Endothelial cell of umbilical vein (primary cell): ENCODE measurements around the gene EHMT1. TPM values are rescaled to one million over a fixed set of nuclear protein-coding genes. Genes with fewer than 3 reads are reported as not detected.

Experiments used
- BruUV-seq: library from RNA; stranded (reverse); fragments of 400-500 nt; replicated peaks from 2 replicates; lab custom pipeline; 2021; lab: Mats Ljungman, UMichigan
- CTCF ChIA-PET: fragments of 300-600, 350-600 bp; sonication (Branson Sonifier 250); formaldehyde crosslinking; loops from one replicate; lab custom pipeline; 2021; ENCODE audit warnings: antibody characterized with exemption, inconsistent platforms; lab: Charles Lee
- POLR2A ChIA-PET: fragments of 300-600, 350-600 bp; sonication (Branson Sonifier 250); formaldehyde crosslinking; loops from one replicate; lab custom pipeline; 2021; ENCODE audit warnings: antibody characterized with exemption, inconsistent platforms; lab: Charles Lee
- DNase-seq: peaks from one replicate; pipeline ENCODE4 v3.0.0-alpha.2; 2011; ENCODE audit warnings: low read depth, low spot score
- FAIRE-seq: peaks from 2 replicates; lab custom pipeline; 2011; peaks lifted over from hg19 to GRCh38; lab: Jason Lieb, UNC
- H2AFZ ChIP-seq: 2 replicates; pipeline ENCODE4 v1.6.0; 2012; ENCODE audit warnings: low read depth, low read length, control low read depth, inconsistent platforms
- H3K27ac ChIP-seq: 2 replicates; pipeline ENCODE4 v1.5.1; 2011; ENCODE audit warnings: low read depth, mild to moderate bottlenecking, control low read depth, low read length, moderate library complexity; ENCODE audit not compliant: insufficient read depth
- H3K27me3 ChIP-seq, 2 experiments: 2 replicates each; pipeline versions ENCODE4 v1.6.0 to v1.6.1; 2011; ENCODE audit warnings: low read length in 2 of 2, mixed read lengths in 1 of 2; ENCODE audit not compliant: control insufficient read depth in 2 of 2, insufficient read depth in 2 of 2
- H3K36me3 ChIP-seq, 2 experiments: 2 replicates in 1 of 2; 3 replicates in 1 of 2; pipeline ENCODE4 v1.5.1; 2011; ENCODE audit warnings: low read length in 2 of 2, mild to moderate bottlenecking in 1 of 2, moderate library complexity in 1 of 2; ENCODE audit not compliant: control insufficient read depth in 2 of 2, insufficient read depth in 2 of 2; ENCODE audit errors: extremely low read depth in 1 of 2
- H3K4me1 ChIP-seq: 3 replicates; pipeline ENCODE4 v1.5.1; 2011; ENCODE audit warnings: mild to moderate bottlenecking, low read length; ENCODE audit not compliant: control insufficient read depth, insufficient read depth; ENCODE audit errors: extremely low read depth
- H3K4me2 ChIP-seq: 2 replicates; pipeline ENCODE4 v1.6.1; 2011; ENCODE audit warnings: low read length, control low read depth, mixed read lengths; ENCODE audit not compliant: insufficient read depth
- H3K4me3 ChIP-seq, 3 experiments: fragments of 200-600 bp in 1 of 3; sonication (generic), shearing (Covaris generic) in 1 of 3; replicated peaks in 1 of 3; 2 replicates each; pipeline ENCODE4 v1.5.1; 2011 to 2016; ENCODE audit warnings: control low read depth in 3 of 3, low read length in 3 of 3, mild to moderate bottlenecking in 2 of 3, inconsistent platforms in 1 of 3, low read depth in 1 of 3, moderate library complexity in 1 of 3; ENCODE audit not compliant: insufficient read depth in 1 of 3
- H3K79me2 ChIP-seq: 2 replicates; pipeline ENCODE4 v1.6.0; 2012; ENCODE audit warnings: low read length, inconsistent platforms; ENCODE audit not compliant: control insufficient read depth, insufficient read depth
- H3K9ac ChIP-seq: replicated peaks from 2 replicates; pipeline ENCODE3; 2011; ENCODE audit warnings: low read length, control low read depth; ENCODE audit not compliant: insufficient read depth; ENCODE audit errors: extremely low read depth
- H3K9me1 ChIP-seq: replicated peaks from 3 replicates; pipeline ENCODE4 v1.6.0; 2011; ENCODE audit warnings: mild to moderate bottlenecking, low read length; ENCODE audit not compliant: control insufficient read depth, insufficient read depth; ENCODE audit errors: extremely low read depth
- H3K9me3 ChIP-seq: replicated peaks from 2 replicates; pipeline ENCODE4 v1.5.1; 2012; ENCODE audit warnings: low read length, inconsistent platforms; ENCODE audit not compliant: control insufficient read depth, insufficient read depth
- H4K20me1 ChIP-seq: replicated peaks from 2 replicates; pipeline ENCODE3; 2011; ENCODE audit warnings: mild to moderate bottlenecking, low read length; ENCODE audit not compliant: control insufficient read depth, insufficient read depth; ENCODE audit errors: extremely low read depth
- EZH2 ChIP-seq: IDR thresholded peaks from 2 replicates; pipeline ENCODE4 v1.6.1; 2012; ENCODE audit warnings: borderline replicate concordance, low read depth, mild to moderate bottlenecking, moderate library complexity, low read length, inconsistent platforms; ENCODE audit not compliant: severe bottlenecking
- FOS ChIP-seq: IDR thresholded peaks from 2 replicates; pipeline ENCODE4 v1.6.1; 2011; ENCODE audit warnings: mild to moderate bottlenecking, low read length, moderate library complexity, borderline replicate concordance; ENCODE audit not compliant: insufficient read depth
- GATA2 ChIP-seq: IDR thresholded peaks from 2 replicates; pipeline ENCODE4 v1.7.0; 2011; ENCODE audit warnings: low read depth, mild to moderate bottlenecking, moderate library complexity, mixed read lengths, low read length; ENCODE audit not compliant: insufficient read length, insufficient read depth
- JUN ChIP-seq: IDR thresholded peaks from 2 replicates; pipeline ENCODE4 v1.6.1; 2011; ENCODE audit warnings: borderline replicate concordance, low read depth; ENCODE audit not compliant: insufficient read length, insufficient read depth
- MYC ChIP-seq: IDR thresholded peaks from one replicate; pipeline ENCODE4 v1.6.1; 2011; ENCODE audit warnings: mild to moderate bottlenecking, low read depth, low read length
- POLR2A ChIP-seq: IDR thresholded peaks from 2 replicates; pipeline ENCODE4 v1.6.1; 2012; ENCODE audit warnings: low read depth, mild to moderate bottlenecking, control low read depth, low read length
- POLR2AphosphoS5 ChIP-seq: IDR thresholded peaks from 2 replicates; pipeline ENCODE4 v1.6.1; 2012; ENCODE audit warnings: low read depth, mild to moderate bottlenecking, control low read depth, low read length, moderate library complexity; ENCODE audit not compliant: insufficient read depth
- dilution Hi-C: fragments of 300-500 bp; cut with MboI; formaldehyde crosslinking; loops from one replicate; pipeline ENCODE4 v1.15.0; 2019; ENCODE audit warnings: low sequenced_read_pairs; ENCODE audit not compliant: extremely low pct_ligation_motif_present
- intact Hi-C: fragments of 100-400 bp; cut with micrococcal nuclease; formaldehyde crosslinking; loops from one replicate; pipeline ENCODE4 v1.10.0; 2022
- polyA plus RNA-seq, 4 experiments: library from polyadenylated mRNA; depleted of rRNA in 3 of 4; stranded (reverse) in 3 of 4; unstranded in 1 of 4; fragments of >200 nt; gene quantifications; 2 replicates each; pipeline versions ENCODE4 v1.2.1 to v1.2.3, GENCODE V29; 2011 to 2012; ENCODE audit warnings: missing spikeins in 1 of 4
- total RNA-seq: library from RNA; stranded (reverse); gene quantifications from 2 replicates; pipeline ENCODE4 v1.2.3, GENCODE V29; 2021
- TF ChIP-seq, protein P1 (sequence below), 2 donors: IDR thresholded peaks; 1 replicate in 1 of 2; 2 replicates in 1 of 2; pipeline ENCODE4 v1.5.1; 2011; ENCODE audit warnings: low read length in 2 of 2, mild to moderate bottlenecking in 2 of 2, moderate library complexity in 2 of 2, control low read depth in 1 of 2, inconsistent platforms in 1 of 2, low read depth in 1 of 2; ENCODE audit not compliant: insufficient read depth in 1 of 2; ENCODE audit errors: extremely low read depth in 1 of 2
- TF ChIP-seq, protein P2 (sequence below): IDR thresholded peaks from 2 replicates; pipeline ENCODE4 v1.6.1; 2011; ENCODE audit not compliant: insufficient read depth, insufficient read length

Gene EHMT1
- total and polyA plus RNA-seq, 2 donors (not counting 3 experiments of a cell fraction or from before 2014, with no cell fraction given): 48.2 to 104 TPM

DNA sequence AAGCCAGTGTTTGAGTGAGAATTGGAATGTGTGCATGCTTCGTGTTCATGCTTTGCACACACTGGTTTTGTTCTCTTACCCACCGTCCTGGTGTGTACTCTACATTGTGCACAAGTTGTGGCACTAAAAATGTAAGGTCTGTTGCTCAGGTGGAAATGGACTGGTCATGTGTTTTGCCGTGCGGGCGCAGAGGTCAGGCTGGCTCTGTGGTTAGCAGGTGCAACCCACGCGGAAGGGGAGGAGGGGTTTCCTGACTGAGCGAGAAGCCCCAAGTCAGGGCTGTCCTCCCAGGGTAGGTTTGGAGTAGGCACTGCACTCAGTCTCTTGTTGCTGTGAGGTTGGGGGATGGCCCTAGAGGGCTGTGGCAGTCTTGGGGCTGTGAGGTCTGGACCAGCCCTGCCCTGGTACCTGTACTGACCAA lies 86.6 kb downstream of the EHMT1 start:
- Histone ChIP-seq H3K4me1 (no peaks in the 10 kb centered on the region), H3K4me2 (no peak overlapping the region), H3K27ac (no peak overlapping the region), H3K4me3 (no peak overlapping the region), H3K9ac (no peak overlapping the region), H3K36me3 (no peaks in the 10 kb centered on the region), H3K79me2 (peaks cover 77% of the 10 kb centered on the region), H3K9me3 (no peaks in the 10 kb centered on the region), H3K27me3 (no peaks in the 10 kb centered on the region), H3K9me1 (no peaks in the 10 kb centered on the region), H2AFZ (no peak overlapping the region), H4K20me1 (peaks cover 2% of the 10 kb centered on the region)
- no TSS peak for BruUV-seq
- ChIA-PET POLR2A (no interaction called here), CTCF (interaction anchor here (2.1 kb wide), 1 partner anchor 32 kb away, joined by 5 read pairs; no protein-coding TSS in a partner anchor)
- no peak for DNase-seq
- dilution Hi-C loops: no loop called here
- TF ChIP-seq EZH2 (no peak), POLR2AphosphoS5 (no peak), GATA2 (no peak), POLR2A (no peak), FOS (no peak), JUN (no peak), MYC (no peak)
- TF ChIP-seq, protein P1, sequence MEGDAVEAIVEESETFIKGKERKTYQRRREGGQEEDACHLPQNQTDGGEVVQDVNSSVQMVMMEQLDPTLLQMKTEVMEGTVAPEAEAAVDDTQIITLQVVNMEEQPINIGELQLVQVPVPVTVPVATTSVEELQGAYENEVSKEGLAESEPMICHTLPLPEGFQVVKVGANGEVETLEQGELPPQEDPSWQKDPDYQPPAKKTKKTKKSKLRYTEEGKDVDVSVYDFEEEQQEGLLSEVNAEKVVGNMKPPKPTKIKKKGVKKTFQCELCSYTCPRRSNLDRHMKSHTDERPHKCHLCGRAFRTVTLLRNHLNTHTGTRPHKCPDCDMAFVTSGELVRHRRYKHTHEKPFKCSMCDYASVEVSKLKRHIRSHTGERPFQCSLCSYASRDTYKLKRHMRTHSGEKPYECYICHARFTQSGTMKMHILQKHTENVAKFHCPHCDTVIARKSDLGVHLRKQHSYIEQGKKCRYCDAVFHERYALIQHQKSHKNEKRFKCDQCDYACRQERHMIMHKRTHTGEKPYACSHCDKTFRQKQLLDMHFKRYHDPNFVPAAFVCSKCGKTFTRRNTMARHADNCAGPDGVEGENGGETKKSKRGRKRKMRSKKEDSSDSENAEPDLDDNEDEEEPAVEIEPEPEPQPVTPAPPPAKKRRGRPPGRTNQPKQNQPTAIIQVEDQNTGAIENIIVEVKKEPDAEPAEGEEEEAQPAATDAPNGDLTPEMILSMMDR (IDR thresholded peaks at IDR 0.05; ENCODE audit: extremely low read depth in 1 of 2, insufficient read depth in 1 of 2, low read depth in 1 of 2, low read length in 2 of 2): no peak
- TF ChIP-seq, protein P2, sequence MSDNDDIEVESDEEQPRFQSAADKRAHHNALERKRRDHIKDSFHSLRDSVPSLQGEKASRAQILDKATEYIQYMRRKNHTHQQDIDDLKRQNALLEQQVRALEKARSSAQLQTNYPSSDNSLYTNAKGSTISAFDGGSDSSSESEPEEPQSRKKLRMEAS: no peak
- intact Hi-C loops: no loop called here
- FAIRE-seq: no peak
